Thymus (tissue), 11 donors: Measurements from ENCODE around the gene RTL1. TPM values are rescaled to one million over a fixed set of nuclear protein-coding genes. Genes with fewer than 3 reads are reported as not detected.

ENCODE experiments used
- DNase-seq, 9 donors: peaks; one replicate each; pipeline ENCODE4 v3.0.0-alpha.2; 2013; ENCODE audit warnings: low spot score in 9 of 9, low read depth in 6 of 9, missing footprints in 1 of 9
- H3K27ac ChIP-seq, 2 donors: one replicate each; pipeline ENCODE4 v1.5.1; 2013; ENCODE audit warnings: control low read depth in 1 of 2, low read depth in 1 of 2, low read length in 1 of 2, mild to moderate bottlenecking in 1 of 2, moderate library complexity in 1 of 2
- H3K27me3 ChIP-seq, 2 donors: one replicate each; pipeline ENCODE4 v1.5.1; 2013; ENCODE audit warnings: low read length in 1 of 2; ENCODE audit not compliant: control insufficient read depth in 2 of 2, insufficient read depth in 1 of 2
- H3K36me3 ChIP-seq, 2 donors: one replicate each; pipeline ENCODE4 v1.5.1; 2013; ENCODE audit warnings: low read length in 1 of 2, mild to moderate bottlenecking in 1 of 2, moderate library complexity in 1 of 2; ENCODE audit not compliant: control insufficient read depth in 2 of 2, insufficient read depth in 2 of 2
- H3K4me1 ChIP-seq, 2 donors: one replicate each; pipeline ENCODE4 v1.5.1; 2013; ENCODE audit warnings: low read length in 2 of 2; ENCODE audit not compliant: control insufficient read depth in 2 of 2, insufficient read depth in 2 of 2
- H3K4me3 ChIP-seq, 2 donors: one replicate each; pipeline ENCODE4 v1.5.1; 2013; ENCODE audit warnings: low read length in 2 of 2, control low read depth in 1 of 2, mild to moderate bottlenecking in 1 of 2
- H3K9me3 ChIP-seq, 2 donors: one replicate each; pipeline ENCODE4 v1.5.1; 2013; ENCODE audit warnings: low read length in 1 of 2, mild to moderate bottlenecking in 1 of 2; ENCODE audit not compliant: control insufficient read depth in 2 of 2, insufficient read depth in 1 of 2
- WGBS: extraction: QIAGEN DNeasy Blood & Tissue Kit; methylation state at CpG from one replicate; pipeline ENCODE4 v1.1.7; 2013; 5-methylcytosine and 5-hydroxymethylcytosine counted together
- polyA plus RNA-seq: library from polyadenylated mRNA; stranded (reverse); fragments of 200-250 nt; gene quantifications from one replicate; pipeline ENCODE4 v1.2.3, GENCODE V29; 2013
- total RNA-seq: library from RNA; stranded (reverse); fragments of 120-200 nt; gene quantifications from one replicate; pipeline ENCODE4 v1.2.4, GENCODE V29; 2013
- donor health status: healthy.

RTL1 gene
- total and polyA plus RNA-seq, 2 donors, result under 0.01 to 0.02 TPM

DNA sequence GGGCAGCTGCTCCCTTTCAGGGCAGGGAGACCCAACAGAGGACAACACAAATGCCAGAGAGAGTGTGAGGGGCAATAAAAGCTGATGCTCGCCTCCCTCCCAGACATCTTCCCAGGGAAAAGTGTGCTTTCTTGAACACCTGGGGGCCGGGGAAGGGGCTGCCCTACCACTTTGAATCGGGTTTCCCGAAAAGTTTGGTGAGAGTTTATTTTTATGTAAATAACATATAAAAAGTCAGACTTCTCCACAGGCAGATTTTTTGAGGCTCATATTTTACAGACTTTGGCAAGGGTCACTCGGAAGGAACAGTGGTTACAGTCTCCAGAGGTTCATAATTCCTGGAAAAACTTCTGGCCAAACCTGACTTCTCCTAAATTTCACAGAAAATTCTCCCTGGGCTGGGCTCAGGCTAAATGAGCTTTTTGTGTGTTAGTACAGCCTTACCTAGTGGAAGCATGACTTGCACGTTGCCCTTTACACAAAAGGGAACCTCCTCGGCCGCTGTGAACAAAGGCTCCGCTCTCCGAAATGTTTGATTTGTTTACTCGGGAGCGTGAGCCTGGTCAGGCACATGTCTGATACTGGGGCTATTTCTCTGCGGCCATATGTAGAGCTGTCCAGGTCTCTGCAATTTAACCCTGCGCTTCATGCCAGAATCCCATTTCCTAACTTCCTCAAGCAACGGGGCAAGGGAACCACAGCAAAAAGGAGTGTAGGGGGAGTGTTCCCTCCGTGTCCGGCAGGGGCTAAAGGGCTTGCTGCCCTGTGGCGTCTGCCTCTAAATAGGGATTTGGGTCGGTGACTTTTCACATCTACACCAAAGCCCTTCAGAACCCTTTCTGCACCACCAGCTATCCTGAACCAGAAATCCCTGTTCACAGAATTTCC is 3.4 kb downstream of the RTL1 start:
- H3K4me3 ChIP-seq, result no peak overlapping the region
- no peaks in the 10 kb centered on the region for H3K36me3 ChIP-seq
- peaks cover 0 to 8% of the 10 kb centered on the region in 2 donors for H3K4me1 ChIP-seq
- H3K27me3 ChIP-seq, result peaks cover 14 to 51% of the 10 kb centered on the region in 2 donors
- DNase-seq, result no peak
- no peak overlapping the region for H3K27ac ChIP-seq
- H3K9me3 ChIP-seq, result no peaks in the 10 kb centered on the region
- WGBS, result 13% methylated on average over 19 of the region's 19 CpGs

- no peak for DNase-seq
- Histone ChIP-seq H3K4me1 (peaks cover 0 to 8% of the 10 kb centered on the region in 2 donors), H3K27me3 (peaks cover 12 to 43% of the 10 kb centered on the region in 2 donors), H3K36me3 (no peaks in the 10 kb centered on the region), H3K9me3 (no peaks in the 10 kb centered on the region), H3K4me3 (no peak overlapping the region), H3K27ac (no peak overlapping the region)
- 60% methylated on average over 21 of the region's 21 CpGs for WGBS
Measured at GRCh38 chr14:100898935-100899883, 4.3 kb downstream of the RTL1 start.

- Histone ChIP-seq H3K4me1 (peaks cover 0 to 4% of the 10 kb centered on the region in 2 donors), H3K27me3 (peaks cover 10 to 36% of the 10 kb centered on the region in 2 donors), H3K9me3 (no peaks in the 10 kb centered on the region), H3K36me3 (no peaks in the 10 kb centered on the region), H3K27ac (no peak overlapping the region), H3K4me3 (no peak overlapping the region)
- DNase-seq, result no peak
- WGBS, result 74% methylated on average over 11 of the region's 11 CpGs
Measured at GRCh38 chr14:100898465-100898864, 5.1 kb downstream of the RTL1 start.

DNA sequence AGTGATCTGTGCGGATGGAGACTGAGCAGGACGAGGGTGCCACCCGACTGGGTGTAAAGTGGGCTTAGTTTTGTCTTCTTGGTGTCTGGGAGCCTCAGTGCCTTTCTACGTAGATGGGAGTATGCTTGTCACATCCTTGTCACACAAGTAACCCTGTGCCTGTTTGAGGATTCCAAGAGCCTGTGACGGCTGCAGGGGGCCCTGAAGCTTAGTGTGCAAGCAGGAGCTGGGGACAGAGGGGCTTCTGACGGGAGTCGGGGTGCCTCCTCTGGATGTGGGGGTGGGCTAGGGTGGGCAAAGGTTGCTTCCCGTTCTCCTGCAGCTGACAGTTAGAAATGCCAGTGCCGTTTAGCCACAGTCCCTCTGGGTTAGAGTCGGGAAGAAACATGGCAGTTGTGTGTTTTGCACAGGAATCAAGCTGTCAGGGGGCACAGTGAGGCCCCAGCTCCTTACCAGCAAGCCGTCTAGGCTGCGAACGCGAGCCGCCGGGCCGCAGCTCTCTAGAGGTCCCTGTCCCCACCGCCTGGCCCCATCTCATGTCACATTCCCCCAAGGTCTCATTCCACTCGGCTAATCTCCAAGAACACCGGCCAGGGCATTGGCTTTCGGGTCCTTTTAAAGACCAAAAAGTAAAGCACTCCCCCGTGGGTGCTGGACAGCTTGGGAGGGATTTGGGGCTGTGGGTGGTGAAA is 7.0 kb downstream of the RTL1 start:
- no peaks in the 10 kb centered on the region for H3K36me3 ChIP-seq
- no peak overlapping the region for H3K27ac ChIP-seq
- H3K9me3 ChIP-seq, result no peaks in the 10 kb centered on the region
- WGBS, result 90% methylated on average over 22 of the region's 22 CpGs
- no peak for DNase-seq
- peaks cover 9 to 25% of the 10 kb centered on the region in 2 donors for H3K27me3 ChIP-seq
- H3K4me1 ChIP-seq, result peaks cover 0 to 4% of the 10 kb centered on the region in 2 donors
- no peak overlapping the region for H3K4me3 ChIP-seq

- no peak overlapping the region for H3K4me3 ChIP-seq
- H3K4me1 ChIP-seq, result peaks cover 0 to 4% of the 10 kb centered on the region in 2 donors
- no peak overlapping the region for H3K27ac ChIP-seq
- peaks cover 9 to 16% of the 10 kb centered on the region in 2 donors for H3K27me3 ChIP-seq
- H3K9me3 ChIP-seq, result no peaks in the 10 kb centered on the region
- H3K36me3 ChIP-seq, result no peaks in the 10 kb centered on the region
- 96% methylated on average over 6 of the region's 6 CpGs for WGBS
- no peak for DNase-seq
Measured at GRCh38 chr14:100895411-100895810, 8.1 kb downstream of the RTL1 start.

DNA sequence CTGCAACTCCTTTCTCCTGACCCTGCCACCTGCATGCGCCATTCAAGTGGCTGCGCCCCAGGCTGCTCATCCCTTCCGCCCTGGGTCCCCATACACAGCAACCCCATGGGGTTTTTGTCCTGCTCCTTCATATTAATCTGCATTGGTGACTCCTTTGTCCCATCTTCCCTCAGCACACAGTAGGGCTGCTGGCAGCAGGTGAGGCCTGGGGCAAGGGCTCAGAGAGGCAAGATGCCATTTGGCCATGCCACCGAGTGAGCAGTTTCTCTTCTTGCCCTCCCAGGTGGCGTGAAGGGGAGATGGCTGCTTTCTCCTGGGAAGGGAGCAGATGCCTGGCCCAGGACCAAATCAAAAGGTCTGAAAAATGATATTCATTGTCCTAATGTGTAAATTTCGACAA is 9.1 kb downstream of the RTL1 start:
- H3K27me3 ChIP-seq, result peaks cover 3 to 8% of the 10 kb centered on the region in 2 donors
- WGBS, result 94% methylated on average over 6 of the region's 6 CpGs

DNA sequence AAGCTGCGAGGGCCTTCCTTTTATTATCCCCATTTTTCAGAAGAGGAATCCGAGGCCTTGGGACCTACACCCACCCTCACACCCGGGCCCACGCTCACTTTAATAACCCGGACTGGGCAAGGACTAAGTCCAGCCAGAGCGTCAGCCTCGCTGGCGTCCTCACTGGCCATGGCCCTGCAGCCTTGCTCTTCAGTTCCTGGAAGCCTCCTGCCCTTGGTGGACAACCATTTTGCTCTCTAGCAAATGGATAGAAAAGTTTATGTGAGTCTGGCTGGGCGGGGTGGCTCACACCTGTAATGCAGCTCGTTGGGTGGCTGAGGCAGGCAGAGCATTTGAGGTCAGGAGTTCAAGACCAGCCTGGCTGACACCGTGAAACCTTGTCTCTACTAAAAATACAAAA is 9.8 kb downstream of the RTL1 start:
- peaks cover 2 to 3% of the 10 kb centered on the region in 2 donors for H3K27me3 ChIP-seq
- H3K9me3 ChIP-seq, result no peaks in the 10 kb centered on the region
- WGBS, result 94% methylated on average over 11 of the region's 11 CpGs
- no peak overlapping the region for H3K4me3 ChIP-seq
- H3K27ac ChIP-seq, result no peak overlapping the region
- no peaks in the 10 kb centered on the region for H3K4me1 ChIP-seq
- no peak for DNase-seq
- no peaks in the 10 kb centered on the region for H3K36me3 ChIP-seq

More for the DNA sequence above, 9.1 kb downstream of the RTL1 start:
- no peaks in the 10 kb centered on the region for H3K36me3 ChIP-seq
- H3K4me1 ChIP-seq, result peaks cover 0 to 4% of the 10 kb centered on the region in 2 donors
- no peak overlapping the region for H3K4me3 ChIP-seq
- DNase-seq, result no peak
- no peaks in the 10 kb centered on the region for H3K9me3 ChIP-seq
- no peak overlapping the region for H3K27ac ChIP-seq

GRCh38 chr14:100893228-100893601 is 10.3 kb downstream of the RTL1 start:
- WGBS, result 95% methylated on average over 8 of the region's 8 CpGs
- H3K4me3 ChIP-seq, result no peak overlapping the region
- no peaks in the 10 kb centered on the region for H3K36me3 ChIP-seq
- DNase-seq, result no peak
- no peaks in the 10 kb centered on the region for H3K4me1 ChIP-seq
- H3K27me3 ChIP-seq, result no peaks in the 10 kb centered on the region
- no peak overlapping the region for H3K27ac ChIP-seq
- H3K9me3 ChIP-seq, result no peaks in the 10 kb centered on the region
